GM12872 (cell line): ENCODE results near the gene OPA3.

Source experiments
- TF ChIP-seq, protein P1 (sequence below): IDR thresholded peaks from 3 replicates; pipeline ENCODE4 v1.5.1; 2011; ENCODE audit warnings: low read depth, mild to moderate bottlenecking, low read length, moderate library complexity; ENCODE audit not compliant: insufficient read depth

The OPA3 gene

DNA sequence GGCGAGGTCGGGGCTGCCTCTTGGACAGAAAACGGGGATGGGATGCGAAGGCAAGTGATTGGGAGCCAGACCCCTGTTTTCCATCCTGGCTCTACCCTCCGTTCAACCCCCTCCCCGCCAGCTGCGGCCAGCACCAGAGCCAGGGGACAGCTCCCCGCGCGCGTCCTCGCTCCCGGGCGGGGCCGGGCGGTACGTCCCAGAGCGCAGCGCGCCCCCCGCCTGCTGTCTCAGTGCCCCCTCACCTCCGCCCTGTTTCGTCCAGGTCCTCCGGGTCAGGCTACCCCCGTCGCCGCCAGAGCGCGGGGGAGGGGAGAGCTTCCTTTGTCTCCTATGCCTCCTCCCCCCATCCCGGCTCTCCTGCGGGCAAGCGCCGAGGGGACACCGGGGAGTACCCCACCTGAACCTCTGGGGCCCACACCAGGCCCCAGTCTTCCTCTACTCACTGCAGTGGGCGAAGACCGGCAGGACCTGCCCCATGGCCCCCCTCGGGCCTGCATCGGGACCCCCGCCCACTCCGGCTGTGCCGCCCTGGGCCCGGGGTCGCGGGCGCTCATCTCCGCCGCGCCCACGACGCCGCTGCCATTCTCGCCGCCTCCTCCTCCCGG, 88.2 kb downstream of the OPA3 start:
- TF ChIP-seq, protein P1, sequence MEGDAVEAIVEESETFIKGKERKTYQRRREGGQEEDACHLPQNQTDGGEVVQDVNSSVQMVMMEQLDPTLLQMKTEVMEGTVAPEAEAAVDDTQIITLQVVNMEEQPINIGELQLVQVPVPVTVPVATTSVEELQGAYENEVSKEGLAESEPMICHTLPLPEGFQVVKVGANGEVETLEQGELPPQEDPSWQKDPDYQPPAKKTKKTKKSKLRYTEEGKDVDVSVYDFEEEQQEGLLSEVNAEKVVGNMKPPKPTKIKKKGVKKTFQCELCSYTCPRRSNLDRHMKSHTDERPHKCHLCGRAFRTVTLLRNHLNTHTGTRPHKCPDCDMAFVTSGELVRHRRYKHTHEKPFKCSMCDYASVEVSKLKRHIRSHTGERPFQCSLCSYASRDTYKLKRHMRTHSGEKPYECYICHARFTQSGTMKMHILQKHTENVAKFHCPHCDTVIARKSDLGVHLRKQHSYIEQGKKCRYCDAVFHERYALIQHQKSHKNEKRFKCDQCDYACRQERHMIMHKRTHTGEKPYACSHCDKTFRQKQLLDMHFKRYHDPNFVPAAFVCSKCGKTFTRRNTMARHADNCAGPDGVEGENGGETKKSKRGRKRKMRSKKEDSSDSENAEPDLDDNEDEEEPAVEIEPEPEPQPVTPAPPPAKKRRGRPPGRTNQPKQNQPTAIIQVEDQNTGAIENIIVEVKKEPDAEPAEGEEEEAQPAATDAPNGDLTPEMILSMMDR, result no peak

DNA sequence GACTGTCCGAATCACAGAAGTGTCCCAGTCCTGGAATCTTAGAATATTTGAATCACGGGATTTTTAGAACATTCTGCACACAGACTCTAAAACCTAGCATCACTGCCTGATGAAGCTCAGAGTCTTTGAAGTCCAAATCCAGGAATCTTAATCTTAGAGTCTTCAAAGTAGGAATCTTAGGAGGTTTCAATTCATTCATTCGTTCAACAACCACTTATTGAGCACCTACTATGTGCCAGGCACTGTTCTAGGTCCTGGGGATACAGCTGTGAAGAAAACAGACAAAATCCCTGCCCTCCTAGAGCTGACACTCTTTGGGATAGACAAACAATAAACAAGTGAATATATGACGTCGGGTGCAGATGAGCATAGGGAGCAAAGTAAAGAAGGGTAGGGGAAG, 89.4 kb downstream of the OPA3 start:
- TF ChIP-seq, protein P1, result no peak

DNA sequence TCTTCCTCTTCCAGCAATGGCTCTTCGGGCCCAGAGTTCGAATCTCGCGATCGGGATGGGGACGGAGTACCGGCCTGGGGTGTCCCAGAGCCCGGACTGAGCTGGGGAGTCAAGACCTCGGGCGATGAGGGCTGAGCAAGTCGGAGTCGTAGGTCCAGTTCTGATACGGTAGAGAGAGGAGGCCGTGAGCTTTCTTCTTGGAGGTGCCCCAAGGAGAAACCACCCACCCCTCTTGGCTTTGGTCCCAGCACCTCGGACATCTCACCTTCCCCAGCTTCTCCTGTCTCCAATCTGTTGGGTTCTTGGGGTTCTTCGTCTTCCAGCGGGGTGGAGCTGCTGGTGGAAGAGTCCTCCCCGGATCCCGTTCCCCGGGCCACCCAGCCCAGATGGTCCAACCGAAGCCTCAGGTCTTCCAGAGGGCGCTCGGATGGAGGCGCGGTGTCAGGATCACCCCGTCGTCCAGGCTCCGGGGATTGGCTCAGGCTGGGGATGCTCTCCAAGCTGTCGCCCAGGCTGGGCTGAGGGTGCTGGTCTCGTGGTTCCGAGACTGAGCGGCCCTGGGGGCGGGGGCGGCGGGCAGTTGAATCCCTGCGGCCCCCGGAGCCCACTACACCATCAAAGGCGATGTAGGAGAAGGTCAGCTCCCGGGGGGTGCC, 90.2 kb downstream of the OPA3 start:
- TF ChIP-seq, protein P1, result no peak

DNA sequence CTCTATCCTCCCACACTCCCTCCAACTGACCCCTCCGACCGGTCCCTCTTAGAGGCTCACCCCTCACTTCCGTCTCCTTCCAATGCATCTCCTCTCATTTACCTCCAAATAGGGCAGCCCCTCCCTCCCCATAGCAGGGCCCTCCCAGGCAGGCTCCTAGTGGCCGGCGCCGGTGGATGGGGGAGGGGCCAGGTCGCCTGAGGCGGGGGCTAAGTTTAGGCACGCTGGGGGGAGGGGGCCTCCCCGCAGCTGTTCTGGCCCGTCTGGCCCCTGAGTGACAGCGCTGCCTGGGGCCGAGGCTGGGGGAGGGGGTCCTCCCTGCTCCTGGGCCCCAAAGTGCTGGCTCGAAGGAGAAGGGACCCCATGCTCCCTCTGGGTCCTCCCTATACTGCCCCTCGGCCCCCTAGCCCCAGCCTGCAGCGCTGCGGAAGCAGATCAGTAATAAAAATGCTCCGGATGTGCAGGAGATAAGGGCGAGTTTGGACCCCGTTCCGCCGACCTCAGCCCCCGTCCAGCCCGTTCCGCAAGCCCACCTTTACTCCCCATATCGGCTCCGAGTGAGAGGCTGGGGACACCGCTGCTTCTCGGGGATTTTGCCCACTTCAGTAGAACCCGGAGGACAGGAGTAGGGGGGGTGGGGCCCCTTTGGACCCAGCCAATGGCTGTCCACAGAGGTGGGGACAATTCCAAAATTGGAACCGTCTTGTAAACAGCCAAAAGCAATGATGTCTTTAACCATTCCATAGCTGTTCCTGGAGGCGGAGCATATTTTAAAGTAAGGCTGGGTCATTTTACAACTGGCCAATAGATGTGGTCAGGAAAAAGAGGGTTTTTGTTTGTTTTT, 91.8 kb downstream of the OPA3 start:
- TF ChIP-seq, protein P1, result no peak

DNA sequence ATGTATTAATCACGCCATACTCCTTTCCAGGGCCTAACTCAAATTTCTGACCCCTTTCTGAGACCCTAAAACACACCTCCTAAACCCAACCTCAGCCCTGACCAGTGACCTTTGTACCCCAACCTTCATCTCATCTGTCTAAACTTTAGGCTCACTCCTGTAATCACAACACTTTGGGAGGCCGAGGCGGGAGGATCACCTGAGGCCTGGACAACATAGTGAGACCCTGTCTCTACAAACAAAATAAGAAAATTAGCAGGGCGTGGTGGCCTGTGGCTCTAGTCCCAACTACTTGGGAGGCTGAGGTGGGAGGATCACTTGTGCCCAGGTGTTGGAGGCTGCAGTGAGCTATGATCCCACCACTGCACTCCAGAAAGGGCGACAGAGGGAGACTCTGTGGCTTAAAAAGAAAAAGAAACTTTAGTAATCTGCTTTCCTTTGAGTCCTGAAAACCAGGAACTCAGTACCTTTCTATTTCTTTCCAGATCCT, 92.4 kb downstream of the OPA3 start:
- TF ChIP-seq, protein P1, result no peak

DNA sequence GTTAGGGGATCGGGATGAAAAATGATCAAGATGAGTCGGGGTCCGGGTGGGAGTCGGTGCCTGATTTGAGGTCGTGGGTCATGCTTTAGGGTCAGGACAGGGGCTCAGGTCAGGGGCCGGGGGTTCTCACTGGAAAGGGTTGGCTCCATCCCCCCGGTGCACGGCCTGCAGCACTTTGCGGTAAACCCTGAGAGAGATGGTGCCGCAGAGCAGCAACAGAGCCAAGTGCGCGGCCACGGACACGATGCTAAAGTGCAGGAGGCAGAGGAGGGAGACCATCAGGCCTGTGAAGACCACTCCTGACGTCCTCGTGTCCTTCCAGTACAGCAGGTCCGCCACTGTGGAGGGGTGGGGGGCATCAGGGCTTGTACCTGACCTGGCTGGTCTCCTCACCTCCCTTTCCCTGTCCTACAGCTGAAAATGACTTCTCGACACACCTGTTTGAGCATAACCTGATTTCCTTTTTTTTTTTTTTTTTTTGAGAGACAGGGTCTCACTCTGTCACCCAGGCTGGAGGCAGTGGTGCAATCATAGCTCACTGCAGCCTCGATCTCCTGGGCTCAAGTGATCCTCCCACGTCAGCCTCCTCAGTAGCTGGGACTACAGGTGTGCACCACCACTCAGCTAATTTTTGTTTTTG, 95.3 kb downstream of the OPA3 start:
- TF ChIP-seq, protein P1, result no peak

DNA sequence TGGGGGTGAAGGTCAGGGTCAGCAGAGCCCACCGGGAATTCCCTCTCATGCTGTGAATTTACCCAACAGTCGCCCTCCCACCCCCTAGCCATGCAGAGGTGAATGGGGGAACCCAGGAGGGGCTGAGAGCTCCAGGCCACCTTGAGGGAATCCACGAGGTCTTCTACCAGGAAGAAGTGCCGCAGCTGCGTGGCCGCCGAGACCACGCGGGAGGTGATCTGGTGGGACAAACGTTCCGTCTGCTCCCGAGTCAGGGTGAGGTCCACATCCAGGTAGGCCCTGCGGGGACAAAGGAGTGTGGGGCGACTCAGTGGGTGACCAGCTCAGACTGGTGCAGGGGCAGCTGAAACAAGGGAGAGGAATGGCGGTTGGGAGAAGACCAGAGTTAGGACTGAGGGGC, 95.9 kb downstream of the OPA3 start:
- TF ChIP-seq, protein P1, result no peak
